GM08714 (cell line): Measurements from ENCODE around the gene SLC39A7.
A peak's percentile ranks its signal among the peaks of the same experiment; 100 is the strongest.
"Not testable (repeated sequence)": the region's sequence is repeated elsewhere in the genome, so short reads cannot be mapped to it uniquely, and the experiment has no call there.

Source experiments
- H3K4me3 ChIP-seq: fragments of 200-500 bp; sonication (Bioruptor generic); 2 replicates; pipeline ENCODE4 v1.5.1; 2014; ENCODE audit warnings: mild to moderate bottlenecking, low read length, inconsistent platforms
- ZNF274 ChIP-seq: IDR thresholded peaks from 2 replicates; pipeline ENCODE4 v1.6.1; 2012; ENCODE audit warnings: mild to moderate bottlenecking, low read depth, low read length

Gene SLC39A7

DNA sequence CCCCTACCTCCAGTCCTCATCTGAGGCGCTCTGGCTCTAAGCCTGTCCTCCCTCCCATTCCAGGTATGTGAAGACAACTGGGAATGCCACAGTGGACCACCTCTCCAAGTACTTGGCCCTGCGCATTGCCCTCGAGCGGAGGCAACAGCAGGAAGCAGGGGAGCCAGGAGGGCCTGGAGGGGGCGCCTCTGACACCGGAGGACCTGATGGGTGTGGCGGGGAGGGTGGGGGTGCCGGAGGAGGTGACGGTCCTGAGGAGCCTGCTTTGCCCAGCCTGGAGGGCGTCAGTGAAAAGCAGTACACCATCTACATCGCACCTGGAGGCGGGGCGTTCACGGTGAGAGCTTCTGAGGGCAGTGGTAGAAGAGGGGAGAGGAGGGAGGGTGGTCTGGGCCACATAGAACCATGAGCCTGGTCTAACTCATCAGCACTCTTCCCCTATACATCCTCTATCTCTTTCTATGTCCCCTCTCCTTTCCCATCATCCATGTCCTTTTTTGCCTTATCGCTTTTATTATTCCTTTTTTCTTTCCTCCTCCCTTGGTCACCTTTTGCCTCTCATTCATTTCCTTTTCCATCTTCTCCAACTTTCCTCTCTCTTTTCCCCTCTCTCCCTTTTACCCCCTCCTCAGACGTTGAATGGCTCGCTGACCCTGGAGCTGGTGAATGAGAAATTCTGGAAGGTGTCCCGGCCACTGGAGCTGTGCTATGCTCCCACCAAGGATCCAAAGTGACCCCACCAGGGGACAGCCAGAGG is 11.2 kb downstream of the SLC39A7 start:
- no peak overlapping the region for H3K4me3 ChIP-seq
- no peak for TF ChIP-seq ZNF274

DNA sequence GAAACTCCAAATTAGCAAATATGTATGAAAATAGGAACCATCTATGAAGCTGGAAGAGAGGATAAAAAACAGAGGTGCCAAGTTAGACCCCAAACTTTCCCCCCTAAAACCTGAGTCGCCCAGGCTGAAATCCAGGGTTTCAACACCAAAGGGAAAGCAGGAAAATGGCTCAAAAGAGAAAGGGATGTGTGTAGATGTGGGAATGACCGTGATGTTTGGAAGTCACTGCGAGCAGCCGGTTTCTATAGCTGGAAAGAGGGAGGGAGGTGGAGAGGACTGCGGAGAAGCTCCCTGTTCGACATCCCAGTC is 12.1 kb downstream of the SLC39A7 start:
- no peak for TF ChIP-seq ZNF274
- no peak overlapping the region; the same call in 1 of the 2 replicates for H3K4me3 ChIP-seq

DNA sequence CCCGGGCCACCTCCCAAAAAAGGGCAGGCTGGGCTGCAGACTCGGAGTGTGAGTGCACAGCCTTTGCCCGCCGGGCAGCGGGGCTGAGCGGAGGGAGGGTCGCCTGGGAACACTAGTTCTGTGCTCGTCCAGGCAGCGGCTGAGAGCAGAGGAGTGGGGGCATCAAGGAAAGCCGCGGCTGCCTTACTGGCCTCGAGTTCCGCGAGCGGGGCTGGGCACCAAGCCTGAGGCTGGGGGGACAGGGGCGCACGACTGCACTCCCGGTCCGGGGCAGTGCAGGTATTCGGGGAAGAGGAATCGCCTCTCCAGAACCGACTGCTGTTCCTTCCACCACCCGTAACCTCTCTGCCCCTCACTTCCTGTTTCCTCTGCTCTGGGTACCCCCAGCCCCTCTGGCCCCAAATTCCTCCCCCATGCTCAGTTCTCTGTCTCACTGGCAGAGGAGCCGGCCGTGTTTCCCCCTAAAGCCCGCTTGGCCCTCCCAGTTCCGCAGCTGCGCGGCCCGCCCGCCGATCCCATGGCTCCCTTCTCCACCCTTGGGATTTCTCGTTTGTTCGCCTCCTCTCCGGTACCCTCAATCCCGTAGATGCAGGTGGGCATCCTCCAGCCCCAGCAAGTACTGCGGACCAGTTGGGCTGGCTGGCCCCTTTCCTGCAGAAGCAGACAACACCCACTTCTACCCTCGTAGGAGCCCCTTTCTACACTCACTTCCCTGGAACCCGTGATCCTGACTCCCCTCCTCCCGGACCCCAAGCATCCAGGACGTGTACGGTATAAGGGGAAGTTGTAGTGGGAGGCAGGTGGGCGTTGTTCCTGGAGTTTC is 12.7 kb downstream of the SLC39A7 start:
- H3K4me3 ChIP-seq = peak overlapping the region; percentile 1; the same call in 1 of the 2 replicates
- no peak for TF ChIP-seq ZNF274

DNA sequence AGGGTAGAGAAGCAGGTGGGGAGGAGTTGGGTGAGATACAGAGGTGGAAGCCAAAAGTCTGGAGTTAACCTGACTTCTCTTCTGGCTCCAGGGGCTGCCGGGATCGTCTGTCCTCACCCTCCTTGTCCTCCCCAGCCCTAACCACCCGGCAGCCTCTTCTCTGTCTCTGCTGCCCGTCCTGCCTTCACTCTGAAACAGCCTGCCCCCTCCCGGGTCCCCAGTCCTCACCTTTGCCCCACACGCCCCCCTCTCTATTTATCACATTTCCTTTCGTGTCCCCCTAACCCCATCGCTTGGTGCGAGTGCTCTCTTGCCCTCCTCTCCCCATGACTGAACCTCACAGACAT is 13.3 kb downstream of the SLC39A7 start:
- H3K4me3 ChIP-seq = no peak overlapping the region
- TF ChIP-seq ZNF274 = no peak

DNA sequence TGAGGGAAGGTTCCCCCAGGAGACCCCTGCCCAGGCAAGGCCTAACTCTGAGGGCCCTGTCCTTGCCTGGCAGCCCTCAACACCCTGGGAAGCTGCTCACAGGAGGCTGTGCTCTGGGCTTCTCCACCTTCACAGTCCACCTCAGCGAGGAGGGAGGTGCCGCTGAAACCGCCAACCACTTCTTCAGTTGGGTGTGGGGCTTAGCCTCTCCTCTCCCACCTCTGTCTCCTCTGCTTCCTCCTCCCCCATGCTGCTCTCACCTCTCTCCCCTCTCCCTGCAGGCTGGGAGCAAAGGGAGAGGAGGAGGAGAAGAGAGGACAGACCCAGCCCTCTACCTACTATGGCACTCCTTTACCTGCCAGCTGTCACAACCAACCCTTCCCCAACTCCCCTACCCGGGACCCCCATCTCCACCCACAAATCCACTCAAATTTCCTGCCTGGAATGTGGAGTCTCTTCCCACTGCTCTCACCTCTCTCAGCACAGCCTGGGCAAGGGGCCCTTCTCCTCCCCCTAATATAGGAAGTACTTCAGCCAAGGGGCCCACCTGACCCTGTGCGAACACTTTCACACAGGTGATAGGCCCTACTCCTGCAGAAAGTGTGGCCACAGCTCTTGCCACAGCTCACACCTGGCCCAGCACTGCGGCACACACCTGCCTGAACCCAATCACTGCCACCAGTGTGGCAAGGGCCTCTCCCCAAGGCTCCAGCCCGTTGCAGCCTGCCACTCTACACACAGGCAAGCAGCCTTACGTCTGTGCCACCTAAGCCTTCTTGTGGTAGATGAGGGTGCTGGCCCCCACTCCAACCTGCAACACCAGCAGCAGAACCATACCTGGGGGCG is 14.8 kb downstream of the SLC39A7 start:
- no peak overlapping the region for H3K4me3 ChIP-seq
- TF ChIP-seq ZNF274 = no peak

DNA sequence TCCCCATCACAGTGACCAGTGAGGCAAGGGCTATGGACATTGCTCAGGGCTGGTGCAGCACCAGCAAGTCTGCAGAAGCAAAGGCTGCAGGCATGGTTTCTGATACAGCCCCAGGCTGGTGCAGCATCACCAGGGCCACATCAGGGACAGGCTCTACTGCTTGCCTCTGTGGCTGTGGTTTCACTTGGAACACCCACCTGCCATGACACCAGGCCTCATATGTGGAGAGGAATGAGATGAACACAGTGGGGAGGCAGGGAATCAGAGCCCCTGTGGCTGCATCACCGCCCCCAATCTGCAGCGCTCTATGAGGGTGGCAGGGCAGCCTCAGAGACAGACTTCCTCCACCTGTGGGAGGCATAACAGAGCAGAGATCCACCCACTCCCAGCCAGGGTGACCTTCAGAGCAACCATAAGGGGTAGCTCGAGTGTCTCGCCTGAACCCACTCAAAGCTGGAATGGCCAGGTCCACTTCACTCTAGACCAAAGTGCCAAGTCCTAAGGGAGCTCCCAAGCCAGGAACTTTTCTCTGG is 15.5 kb downstream of the SLC39A7 start:
- no peak for TF ChIP-seq ZNF274
- H3K4me3 ChIP-seq = no peak overlapping the region

DNA sequence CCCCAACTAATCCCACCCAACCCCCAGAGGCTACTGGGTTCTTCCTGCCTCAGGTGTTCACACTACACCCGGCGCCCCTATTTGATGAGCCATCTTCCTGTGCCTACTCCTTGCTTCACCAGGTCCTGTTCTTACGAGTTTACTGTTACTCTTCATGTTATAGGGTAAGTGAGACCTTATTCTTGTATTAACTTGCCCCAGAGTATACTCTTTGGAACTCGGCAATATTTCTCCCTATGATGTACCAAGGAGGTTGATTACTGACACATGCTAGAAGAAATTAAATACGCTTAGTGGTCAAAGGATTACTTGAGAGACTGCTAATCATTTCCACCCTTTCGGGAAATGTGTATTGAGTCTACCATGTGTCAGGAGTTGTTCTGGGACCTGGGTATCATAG is 16.6 kb downstream of the SLC39A7 start:
- no peak for TF ChIP-seq ZNF274
- no peak overlapping the region for H3K4me3 ChIP-seq

DNA sequence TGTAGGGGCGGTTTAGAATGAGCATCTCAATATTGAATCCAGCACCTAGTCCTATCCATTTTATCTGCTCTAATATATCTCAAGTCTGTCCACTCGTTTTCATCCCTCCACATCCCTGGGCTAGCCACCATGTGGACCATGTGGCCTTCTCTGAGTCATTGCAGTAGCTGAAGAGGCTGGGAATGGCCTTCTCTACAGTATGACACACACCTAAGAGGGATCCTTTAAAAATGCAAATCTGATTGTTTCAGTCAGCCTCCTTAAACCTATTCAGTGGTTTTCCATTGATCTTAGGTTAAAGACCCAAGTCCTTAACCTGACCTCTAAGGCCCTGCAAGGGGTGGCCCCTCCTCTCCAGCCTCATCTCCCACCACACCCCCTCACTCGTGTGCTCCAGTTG is 17.0 kb downstream of the SLC39A7 start:
- no peak for TF ChIP-seq ZNF274
- no peak overlapping the region for H3K4me3 ChIP-seq

DNA sequence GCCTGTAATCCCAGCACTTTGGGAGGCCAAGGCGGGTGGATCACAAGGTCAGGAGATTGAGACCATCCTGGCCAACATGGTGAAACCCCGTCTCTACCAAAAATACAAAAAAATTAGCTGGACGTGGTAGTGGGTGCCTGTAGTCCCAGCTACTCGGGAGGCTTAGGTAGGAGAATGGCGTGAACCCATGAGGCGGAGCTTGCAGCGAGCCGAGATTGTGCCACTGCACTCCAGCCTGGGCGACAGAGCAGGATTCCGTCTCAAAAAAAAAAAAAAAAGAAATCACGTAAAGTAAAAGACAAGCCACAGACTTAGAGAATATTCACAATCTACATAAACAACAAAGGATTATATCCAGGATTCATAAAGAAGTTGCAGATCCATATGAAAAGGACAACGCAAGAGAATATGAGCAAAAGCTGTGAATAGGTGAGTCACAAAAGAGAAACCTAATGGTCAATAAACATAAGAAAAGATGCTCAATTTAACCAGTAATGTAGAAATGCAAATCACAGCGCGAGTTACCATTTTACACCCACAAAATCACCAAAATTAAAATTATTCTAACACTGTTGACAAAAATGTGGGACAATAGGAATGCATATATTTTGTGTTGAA is 25.9 kb downstream of the SLC39A7 start:
- H3K4me3 ChIP-seq = not testable (repeated sequence)

DNA sequence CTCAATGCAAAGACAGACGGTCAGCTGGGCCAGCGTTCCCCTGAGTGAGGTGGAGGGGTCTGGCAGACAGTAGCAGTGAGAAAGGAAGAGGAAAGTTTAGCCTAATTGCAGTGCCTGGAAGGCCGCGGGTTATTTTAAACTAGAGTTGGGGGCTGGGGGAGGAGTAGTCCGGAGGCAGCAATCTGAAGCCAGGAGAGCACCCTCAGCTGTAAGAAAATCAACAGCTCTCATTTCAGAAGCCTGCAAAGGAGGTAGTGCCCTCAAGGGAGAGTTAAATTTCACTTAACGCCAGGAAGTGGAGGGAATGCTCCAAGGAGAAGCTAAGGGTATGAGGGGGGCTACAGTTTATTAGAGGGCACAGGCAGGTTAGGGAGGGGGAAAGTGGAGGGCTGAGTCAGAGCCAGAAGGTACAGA is 34.6 kb downstream of the SLC39A7 start:
- H3K4me3 ChIP-seq = no peak overlapping the region
- no peak for TF ChIP-seq ZNF274

DNA sequence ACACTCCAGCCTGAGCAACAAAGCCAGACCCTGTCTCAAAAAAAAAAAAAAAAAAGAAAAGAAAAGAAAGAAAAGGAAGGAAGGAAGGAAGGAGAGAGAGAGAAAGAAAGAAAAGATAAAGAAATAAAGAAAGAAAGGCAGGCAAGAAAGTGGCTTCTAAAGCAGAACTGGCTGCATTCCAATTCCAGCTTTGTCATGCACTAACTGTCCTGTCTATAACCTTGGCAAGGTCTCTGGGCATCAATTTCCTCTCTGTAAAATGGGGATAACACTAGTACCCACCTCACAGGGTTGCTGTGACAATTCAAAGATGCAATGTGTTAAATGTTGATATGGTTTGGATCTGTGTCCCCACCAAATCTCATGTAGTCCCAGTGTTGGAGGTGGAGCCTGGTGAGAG is 35.7 kb downstream of the SLC39A7 start:
- H3K4me3 ChIP-seq = no peak overlapping the region
- no peak for TF ChIP-seq ZNF274

DNA sequence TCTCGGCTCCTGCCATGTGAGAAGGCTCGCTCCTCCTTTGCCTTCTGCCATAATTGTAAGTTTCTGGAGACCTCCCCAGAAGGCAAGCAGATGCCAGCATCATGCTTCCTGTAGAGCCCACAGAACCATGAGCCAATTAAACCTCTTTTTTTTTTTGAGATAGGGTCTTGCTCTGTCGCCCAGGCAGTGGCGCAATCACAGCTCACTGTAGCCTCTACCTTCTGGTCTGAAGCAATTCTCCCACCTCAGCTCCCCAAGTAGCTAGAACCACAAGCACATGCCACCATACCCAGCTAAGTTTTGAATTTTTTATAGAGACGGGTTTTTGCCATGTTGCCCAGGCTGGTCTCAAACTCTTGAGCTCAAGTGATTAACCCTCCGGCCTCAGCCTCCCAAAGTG is 36.2 kb downstream of the SLC39A7 start:
- TF ChIP-seq ZNF274 = no peak
- no peak overlapping the region for H3K4me3 ChIP-seq

DNA sequence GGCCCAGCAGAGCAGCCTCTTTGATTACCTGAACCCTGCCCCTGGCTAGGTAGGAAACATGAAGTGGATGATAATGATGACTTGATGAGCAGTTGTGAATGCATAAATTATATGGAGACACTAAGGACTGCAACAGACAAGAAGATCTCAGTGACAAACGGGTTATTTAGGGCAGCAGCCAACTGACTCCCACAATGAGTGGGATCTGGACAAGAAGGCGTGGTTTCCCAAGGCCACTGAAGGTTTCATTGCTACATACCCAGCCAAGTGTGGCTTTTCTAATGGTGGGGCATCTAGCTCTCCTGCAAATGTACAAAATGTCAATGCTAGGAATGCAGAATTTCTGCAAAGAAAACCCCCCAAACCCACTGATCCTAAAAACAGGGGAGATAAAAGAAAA is 37.1 kb downstream of the SLC39A7 start:
- no peak for TF ChIP-seq ZNF274
- H3K4me3 ChIP-seq = no peak overlapping the region

DNA sequence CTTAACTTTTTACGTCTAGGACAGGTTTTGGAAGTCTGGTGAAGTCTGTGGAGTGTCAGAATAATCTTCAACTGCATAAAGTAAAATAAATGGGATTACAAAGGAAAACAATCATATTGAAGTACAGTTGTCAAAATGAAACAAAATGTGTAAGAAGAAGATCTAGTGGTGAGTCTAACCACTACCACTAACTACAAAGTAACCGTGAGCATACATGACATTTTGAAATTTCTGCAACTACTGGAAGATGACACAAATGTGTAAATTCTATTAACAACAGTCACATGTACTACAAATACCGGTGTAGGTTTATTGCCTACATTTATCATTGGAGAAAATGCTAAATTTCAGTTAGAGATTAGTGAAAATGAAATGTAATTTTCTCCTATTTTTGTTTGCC is 41.3 kb downstream of the SLC39A7 start:
- no peak for TF ChIP-seq ZNF274
- H3K4me3 ChIP-seq = no peak overlapping the region
